Bronchial epithelial cell (primary cell): Measurements from ENCODE around the gene EFCAB13. TPM values are rescaled to one million over a fixed set of nuclear protein-coding genes. Genes with fewer than 3 reads are reported as not detected.

ENCODE experiments used
- DNase-seq: peaks from one replicate; pipeline ENCODE4 v3.0.0-alpha.2; 2010; ENCODE audit warnings: low read depth
- FAIRE-seq: peaks from 2 replicates; lab custom pipeline; 2011; peaks lifted over from hg19 to GRCh38; lab: Jason Lieb, UNC
- H3K27me3 ChIP-seq: 2 replicates; pipeline ENCODE4 v1.5.1; 2011; ENCODE audit warnings: low read length; ENCODE audit not compliant: control insufficient read depth, insufficient read depth
- H3K36me3 ChIP-seq: 2 replicates; pipeline ENCODE4 v1.5.1; 2011; ENCODE audit warnings: low read length; ENCODE audit not compliant: control insufficient read depth, insufficient read depth
- H3K4me3 ChIP-seq: 2 replicates; pipeline ENCODE4 v1.5.1; 2011; ENCODE audit warnings: mild to moderate bottlenecking, low read depth, low read length, control low read depth
- total RNA-seq: library from RNA; depleted of rRNA; stranded (reverse); fragments of >200 nt; gene quantifications from 2 replicates; pipeline ENCODE4 v1.2.1, GENCODE V29; 2014
- TF ChIP-seq, protein P1 (sequence below): IDR thresholded peaks from 2 replicates; pipeline ENCODE4 v1.5.1; 2011; ENCODE audit warnings: mild to moderate bottlenecking, moderate library complexity, low read length, control low read depth, inconsistent platforms; ENCODE audit not compliant: insufficient read depth, severe bottlenecking

EFCAB13 gene
- total RNA-seq, 1 donor from 2014 or later, result 0.26 TPM

DNA sequence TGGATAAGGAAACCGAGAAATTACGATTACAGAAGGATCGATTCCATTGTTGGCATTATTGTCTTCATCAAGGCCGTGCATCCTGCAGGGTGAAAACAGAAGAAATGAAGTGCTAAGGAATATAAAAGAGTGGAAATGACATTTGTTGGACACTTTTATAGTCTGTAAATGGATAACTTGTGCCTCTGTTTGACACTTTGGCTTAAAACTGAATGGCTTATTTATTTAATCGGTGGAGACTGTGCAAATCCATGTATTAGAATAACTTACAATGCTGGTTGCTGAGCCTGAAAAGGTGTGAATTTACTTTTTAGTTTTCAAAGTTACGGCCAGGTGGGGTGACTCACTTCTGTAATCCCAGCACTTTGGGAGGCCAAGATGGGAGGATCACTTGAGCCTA lies 38.8 kb upstream of the EFCAB13 start:
- no peak for DNase-seq
- Histone ChIP-seq H3K27me3 (peaks cover 2% of the 10 kb centered on the region), H3K36me3 (no peaks in the 10 kb centered on the region), H3K4me3 (no peak overlapping the region)
- TF ChIP-seq, protein P1, sequence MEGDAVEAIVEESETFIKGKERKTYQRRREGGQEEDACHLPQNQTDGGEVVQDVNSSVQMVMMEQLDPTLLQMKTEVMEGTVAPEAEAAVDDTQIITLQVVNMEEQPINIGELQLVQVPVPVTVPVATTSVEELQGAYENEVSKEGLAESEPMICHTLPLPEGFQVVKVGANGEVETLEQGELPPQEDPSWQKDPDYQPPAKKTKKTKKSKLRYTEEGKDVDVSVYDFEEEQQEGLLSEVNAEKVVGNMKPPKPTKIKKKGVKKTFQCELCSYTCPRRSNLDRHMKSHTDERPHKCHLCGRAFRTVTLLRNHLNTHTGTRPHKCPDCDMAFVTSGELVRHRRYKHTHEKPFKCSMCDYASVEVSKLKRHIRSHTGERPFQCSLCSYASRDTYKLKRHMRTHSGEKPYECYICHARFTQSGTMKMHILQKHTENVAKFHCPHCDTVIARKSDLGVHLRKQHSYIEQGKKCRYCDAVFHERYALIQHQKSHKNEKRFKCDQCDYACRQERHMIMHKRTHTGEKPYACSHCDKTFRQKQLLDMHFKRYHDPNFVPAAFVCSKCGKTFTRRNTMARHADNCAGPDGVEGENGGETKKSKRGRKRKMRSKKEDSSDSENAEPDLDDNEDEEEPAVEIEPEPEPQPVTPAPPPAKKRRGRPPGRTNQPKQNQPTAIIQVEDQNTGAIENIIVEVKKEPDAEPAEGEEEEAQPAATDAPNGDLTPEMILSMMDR, result no peak
- FAIRE-seq, result no peak

DNA sequence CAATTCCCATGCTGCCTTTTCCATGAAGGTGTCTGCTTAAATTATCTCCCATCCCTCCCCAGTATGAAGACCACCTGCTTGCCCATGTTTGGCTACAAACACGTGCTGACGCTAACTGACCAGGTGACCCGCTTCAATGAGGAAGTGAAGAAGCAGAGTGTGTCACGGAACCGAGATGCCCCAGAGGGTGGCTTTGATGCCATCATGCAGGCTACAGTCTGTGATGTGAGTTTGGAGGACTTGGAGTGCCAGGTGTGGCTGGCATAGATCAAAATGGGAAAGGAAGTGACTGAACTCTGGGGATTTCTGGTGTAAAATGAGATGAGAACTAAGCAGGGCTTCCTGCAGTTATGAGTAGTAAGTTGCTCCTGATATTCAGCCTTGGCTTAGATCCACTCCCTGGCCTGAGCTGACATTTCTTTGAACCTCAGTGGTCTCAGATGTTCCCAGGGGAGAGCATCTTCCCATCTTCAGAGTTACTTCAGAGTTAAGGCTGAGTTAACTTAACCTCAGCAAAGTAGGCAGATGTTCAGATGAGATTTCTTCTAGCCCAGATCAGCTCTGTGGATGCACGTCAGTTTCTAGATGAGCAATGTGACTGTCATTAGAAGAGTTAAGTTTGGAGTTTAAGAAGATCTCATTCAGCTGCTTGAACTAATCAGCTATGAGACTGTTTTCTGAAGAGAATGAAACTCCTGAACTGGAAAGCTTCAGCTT lies 37.4 kb upstream of the EFCAB13 start:
- TF ChIP-seq, protein P1, result no peak
- DNase-seq (peak; percentile 17), FAIRE-seq (no peak)
- Histone ChIP-seq H3K4me3 (no peak overlapping the region), H3K36me3 (no peaks in the 10 kb centered on the region), H3K27me3 (peaks cover 2% of the 10 kb centered on the region)

DNA sequence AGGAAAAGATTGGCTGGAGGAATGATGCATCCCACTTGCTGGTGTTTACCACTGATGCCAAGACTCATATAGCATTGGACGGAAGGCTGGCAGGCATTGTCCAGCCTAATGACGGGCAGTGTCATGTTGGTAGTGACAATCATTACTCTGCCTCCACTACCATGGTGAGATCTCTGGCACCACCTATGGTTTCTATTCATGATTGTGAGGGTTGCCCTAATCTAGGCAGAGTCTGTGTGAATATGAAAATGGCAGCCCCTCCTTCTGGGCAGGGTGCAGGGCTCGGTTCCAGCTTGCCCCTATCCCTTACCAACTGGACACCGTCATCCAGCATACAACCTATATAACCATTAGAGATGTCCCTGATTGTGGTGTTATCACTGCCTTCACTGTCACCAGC lies 36.7 kb upstream of the EFCAB13 start:
- FAIRE-seq (no peak), DNase-seq (no peak)
- Histone ChIP-seq H3K36me3 (no peaks in the 10 kb centered on the region), H3K27me3 (peaks cover 2% of the 10 kb centered on the region), H3K4me3 (no peak overlapping the region)
- TF ChIP-seq, protein P1, result no peak

DNA sequence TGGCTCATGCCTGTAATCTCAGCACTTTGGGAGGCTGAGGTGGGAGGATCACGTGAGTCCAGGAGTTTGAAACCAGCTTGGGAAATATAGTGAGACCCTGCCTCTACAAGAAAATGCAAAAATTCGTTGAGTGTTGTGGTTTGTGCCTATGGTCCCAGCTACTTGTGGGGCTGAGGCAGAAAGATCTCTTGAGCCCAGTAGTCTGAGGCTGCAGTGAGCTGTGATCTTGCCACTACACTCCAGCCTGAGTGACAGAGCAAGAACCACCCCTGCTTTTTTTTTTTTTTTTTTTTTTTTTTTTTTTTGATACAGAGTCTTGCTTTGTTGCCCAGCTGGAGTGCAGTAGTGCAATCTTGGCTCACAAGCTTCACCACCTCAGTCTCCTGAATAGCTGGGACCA lies 36.1 kb upstream of the EFCAB13 start:
- no peak for FAIRE-seq
- peaks cover 2% of the 10 kb centered on the region for H3K27me3 ChIP-seq
- no peak overlapping the region for H3K4me3 ChIP-seq
- TF ChIP-seq, protein P1, result no peak
- H3K36me3 ChIP-seq, result no peaks in the 10 kb centered on the region
- DNase-seq, result no peak

DNA sequence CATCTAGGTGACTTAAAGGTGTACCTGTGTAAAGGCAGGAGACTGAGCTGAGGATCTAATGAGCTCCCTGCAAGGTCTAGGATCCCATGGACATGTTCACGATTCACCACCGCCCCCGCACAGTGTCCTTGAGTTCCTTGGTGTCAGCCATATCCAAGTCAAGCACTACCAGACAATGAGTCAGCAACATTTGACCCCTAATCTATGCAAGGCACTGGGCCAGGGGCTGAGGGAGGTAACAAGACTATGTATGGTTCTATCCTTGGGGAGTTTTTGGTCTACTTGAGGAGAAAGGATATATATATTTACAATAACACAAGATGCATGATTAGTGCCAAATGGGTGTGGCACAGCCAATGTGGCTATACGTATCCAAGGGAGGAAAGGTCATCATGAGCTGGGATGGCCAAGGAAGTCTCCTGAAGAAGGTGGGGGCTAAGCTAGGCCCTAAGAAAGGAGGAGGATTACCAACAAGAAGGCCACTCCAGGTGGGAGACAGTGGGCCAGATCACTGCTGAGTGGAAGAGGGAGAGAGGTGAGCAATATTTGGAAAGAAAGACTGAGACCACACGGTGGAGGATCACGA lies 35.1 kb upstream of the EFCAB13 start:
- H3K27me3 ChIP-seq, result peaks cover 2% of the 10 kb centered on the region
- peak; percentile 18 for DNase-seq
- no peak overlapping the region for H3K4me3 ChIP-seq
- TF ChIP-seq, protein P1, result no peak
- no peaks in the 10 kb centered on the region for H3K36me3 ChIP-seq
- FAIRE-seq, result no peak
